HepG2 (cell line): ENCODE results near the gene PRPS1L1. TPM values are rescaled to one million over a fixed set of nuclear protein-coding genes. Genes with fewer than 3 reads are reported as not detected.

Source experiments
- ATAC-seq: fragments of 200-7000 bp; cut with Tn5 transposase; 3 replicates; pipeline ENCODE4 v1.9.1; 2020; ENCODE audit warnings: mild to moderate bottlenecking, moderate library complexity
- BruUV-seq: library from RNA; stranded (reverse); fragments of 400-500 nt; replicated peaks from 2 replicates; lab custom pipeline; 2021; lab: Mats Ljungman, UMichigan
- CTCF ChIA-PET: fragments of 300-600 bp; formaldehyde crosslinking; extraction: SDS; loops from one replicate; lab custom pipeline; 2021; ENCODE audit warnings: low total read pairs, inconsistent platforms, low intra/inter-chr PET ratio; lab: Yijun Ruan, JAX
- POLR2A ChIA-PET: fragments of 350-600 bp; sonication (Branson Sonifier 250); formaldehyde crosslinking; loops from one replicate; lab custom pipeline; 2020; ENCODE audit warnings: antibody characterized with exemption, inconsistent platforms; lab: Yijun Ruan, JAX
- DNase-seq: peaks from one replicate; pipeline ENCODE4 v3.0.0-alpha.2; 2015; ENCODE audit warnings: low spot score
- FAIRE-seq: peaks from 3 replicates; lab custom pipeline; 2011; peaks lifted over from hg19 to GRCh38; lab: Jason Lieb, UNC
- H2AFZ ChIP-seq: one replicate; pipeline ENCODE4 v1.6.1; 2011; ENCODE audit warnings: low read length, inconsistent platforms
- H3K27ac ChIP-seq: fragments of 300-600 bp; 3 replicates; pipeline ENCODE4 v1.8.0; 2011; ENCODE audit warnings: mixed run types, mild to moderate bottlenecking, mixed read lengths, low read length, inconsistent platforms; ENCODE audit not compliant: insufficient read depth; ENCODE audit errors: extremely low read length
- H3K27me3 ChIP-seq, 2 experiments: fragments of 200-600 bp in 1 of 2; 2 replicates in 1 of 2; 3 replicates in 1 of 2; pipeline versions ENCODE4 v1.6.0 to v1.8.0; 2011; ENCODE audit warnings: low read length in 2 of 2, mild to moderate bottlenecking in 2 of 2, moderate library complexity in 2 of 2, inconsistent platforms in 1 of 2; ENCODE audit not compliant: insufficient read depth in 2 of 2, control insufficient read depth in 1 of 2
- H3K36me3 ChIP-seq, 2 experiments: fragments of 200-600 bp in 1 of 2; replicated peaks in 1 of 2; 2 replicates in 1 of 2; 3 replicates in 1 of 2; pipeline versions ENCODE4 v1.5.1 to v1.8.0; 2011; ENCODE audit warnings: low read length in 2 of 2, inconsistent platforms in 1 of 2; ENCODE audit not compliant: insufficient read depth in 2 of 2, control insufficient read depth in 1 of 2
- H3K4me1 ChIP-seq: 2 replicates; pipeline ENCODE4 v1.5.1; 2012; ENCODE audit warnings: low read length, inconsistent platforms; ENCODE audit not compliant: insufficient read depth
- H3K4me2 ChIP-seq: 2 replicates; pipeline ENCODE4 v1.6.0; 2011; ENCODE audit warnings: low read depth, low read length, inconsistent platforms
- H3K4me3 ChIP-seq, 3 experiments: fragments of 200-600 bp in 1 of 3; sonication (generic), shearing (Covaris generic) in 1 of 3; replicated peaks in 1 of 3; 2 replicates each; pipeline ENCODE4 v1.5.1; 2011 to 2016; ENCODE audit warnings: low read length in 3 of 3, inconsistent platforms in 2 of 3, low read depth in 2 of 3, mild to moderate bottlenecking in 2 of 3, control low read depth in 1 of 3, mixed read lengths in 1 of 3; ENCODE audit not compliant: insufficient read depth in 1 of 3
- H3K79me2 ChIP-seq: one replicate; pipeline ENCODE4 v1.6.1; 2011; ENCODE audit warnings: low read length, inconsistent platforms; ENCODE audit not compliant: insufficient read depth
- H3K9ac ChIP-seq: 2 replicates; pipeline ENCODE4 v1.6.0; 2011; ENCODE audit warnings: mild to moderate bottlenecking, low read depth, low read length, inconsistent platforms; ENCODE audit not compliant: insufficient read depth
- H3K9me3 ChIP-seq: 2 replicates; pipeline ENCODE4 v1.5.1; 2012; ENCODE audit warnings: mild to moderate bottlenecking, low read length
- H4K20me1 ChIP-seq: 2 replicates; pipeline ENCODE4 v1.6.0; 2011; ENCODE audit warnings: inconsistent platforms, mild to moderate bottlenecking, low read length, moderate library complexity; ENCODE audit not compliant: insufficient read depth
- CHD2 ChIP-seq: IDR thresholded peaks from 2 replicates; pipeline ENCODE4 v1.6.1; 2011; ENCODE audit warnings: low read depth, low read length, improper control_type of control experiment
- GZF1 ChIP-seq: sonication (generic); formaldehyde crosslinking; IDR thresholded peaks from 2 replicates; pipeline ENCODE4 v1.5.1; 2020; ENCODE audit warnings: mild to moderate bottlenecking, missing genetic modification reagents
- IKZF1 ChIP-seq: fragments of 450-650 bp; IDR thresholded peaks from 2 replicates; pipeline ENCODE4 v1.7.1; 2016
- KDM6A ChIP-seq: IDR thresholded peaks from 2 replicates; pipeline ENCODE4 v1.6.1; 2016; ENCODE audit warnings: low read depth
- NFYC ChIP-seq: IDR thresholded peaks from 2 replicates; pipeline ENCODE4 v1.6.1; 2016; ENCODE audit warnings: missing genetic modification reagents, missing compliant biosample characterization
- RBFOX2 ChIP-seq: fragments of 200-400 bp; formaldehyde crosslinking; IDR thresholded peaks from 2 replicates; pipeline ENCODE4 v1.6.1; 2017; ENCODE audit warnings: low read depth, mild to moderate bottlenecking, low read length
- ZNF513 ChIP-seq: sonication (generic); formaldehyde crosslinking; conservative IDR thresholded peaks from 2 replicates; pipeline ENCODE4 v1.5.0; 2020; ENCODE audit warnings: missing genetic modification reagents
- WGBS: methylation state at CpG from one replicate; pipeline ENCODE4 v1.1.6; 2017; ENCODE audit warnings: low lambda C conversion rate; 5-methylcytosine and 5-hydroxymethylcytosine counted together
- in situ Hi-C: cut with HindIII; loops from 2 replicates; pipeline ENCODE4 v1.10.0; 2017; ENCODE audit warnings: low pct_unique_long_range_greater_than_20kb; ENCODE audit not compliant: extremely low pct_ligation_motif_present
- intact Hi-C: fragments of 100-400 bp; cut with micrococcal nuclease; formaldehyde crosslinking; loops from one replicate; pipeline ENCODE4 v1.10.0; 2022; ENCODE audit not compliant: unreplicated experiment
- polyA plus RNA-seq, 8 experiments: library from polyadenylated mRNA; depleted of rRNA in 3 of 8; stranded (reverse) in 7 of 8; unstranded in 1 of 8; fragments of >200 nt; fragmentation: Illumina TruSeq in 4 of 8; extraction: Trizol in 4 of 8; gene quantifications; 2 replicates each; pipeline versions ENCODE4 v1.2.1 to v1.2.3, GENCODE V29; 2011 to 2016; ENCODE audit warnings: low read depth in 4 of 8, missing spikeins in 1 of 8, mixed read lengths in 1 of 8; ENCODE audit not compliant: insufficient read depth in 1 of 8
- total RNA-seq, 5 experiments: library from RNA; depleted of rRNA; stranded (reverse); fragments of >200 nt; fragmentation: Illumina TruSeq; extraction: Trizol; gene quantifications; 2 replicates each; pipeline ENCODE4 v1.2.3, GENCODE V29; 2016; ENCODE audit warnings: low read depth in 1 of 5
- TF ChIP-seq, protein P1 (sequence below): sonication (generic); formaldehyde crosslinking; IDR thresholded peaks from 2 replicates; pipeline ENCODE4 v1.4.0; 2020; ENCODE audit warnings: missing genetic modification reagents, borderline replicate concordance
- TF ChIP-seq, protein P2 (sequence below): sonication (generic); formaldehyde crosslinking; IDR thresholded peaks from 2 replicates; pipeline ENCODE4 v1.4.0; 2020; ENCODE audit warnings: missing genetic modification reagents, mild to moderate bottlenecking, borderline replicate concordance
- TF ChIP-seq, protein P3 (sequence below): sonication (generic); formaldehyde crosslinking; IDR thresholded peaks from 2 replicates; pipeline ENCODE4 v1.8.0; 2022; ENCODE audit warnings: low read depth, missing genetic modification reagents

PRPS1L1 gene
- total and polyA plus RNA-seq, 2 of the 13 experiments (the other 11 are each of a cell fraction or from before 2014, with no cell fraction given), result not detected

- ATAC-seq, result no peak
- no peaks in the 10 kb centered on the region for H3K4me1 ChIP-seq
- H3K4me3 ChIP-seq, result no peak overlapping the region
- H3K36me3 ChIP-seq, result no peaks in the 10 kb centered on the region
- no peak overlapping the region for H3K4me2 ChIP-seq
- TF ChIP-seq IKZF1 (no peak), NFYC (CRISPR knock-in tag) (no peak), RBFOX2 (no peak), KDM6A (no peak), ZNF513 (CRISPR knock-in tag) (no peak), CHD2 (no peak), GZF1 (CRISPR knock-in tag) (no peak)
- TF ChIP-seq, protein P1, sequence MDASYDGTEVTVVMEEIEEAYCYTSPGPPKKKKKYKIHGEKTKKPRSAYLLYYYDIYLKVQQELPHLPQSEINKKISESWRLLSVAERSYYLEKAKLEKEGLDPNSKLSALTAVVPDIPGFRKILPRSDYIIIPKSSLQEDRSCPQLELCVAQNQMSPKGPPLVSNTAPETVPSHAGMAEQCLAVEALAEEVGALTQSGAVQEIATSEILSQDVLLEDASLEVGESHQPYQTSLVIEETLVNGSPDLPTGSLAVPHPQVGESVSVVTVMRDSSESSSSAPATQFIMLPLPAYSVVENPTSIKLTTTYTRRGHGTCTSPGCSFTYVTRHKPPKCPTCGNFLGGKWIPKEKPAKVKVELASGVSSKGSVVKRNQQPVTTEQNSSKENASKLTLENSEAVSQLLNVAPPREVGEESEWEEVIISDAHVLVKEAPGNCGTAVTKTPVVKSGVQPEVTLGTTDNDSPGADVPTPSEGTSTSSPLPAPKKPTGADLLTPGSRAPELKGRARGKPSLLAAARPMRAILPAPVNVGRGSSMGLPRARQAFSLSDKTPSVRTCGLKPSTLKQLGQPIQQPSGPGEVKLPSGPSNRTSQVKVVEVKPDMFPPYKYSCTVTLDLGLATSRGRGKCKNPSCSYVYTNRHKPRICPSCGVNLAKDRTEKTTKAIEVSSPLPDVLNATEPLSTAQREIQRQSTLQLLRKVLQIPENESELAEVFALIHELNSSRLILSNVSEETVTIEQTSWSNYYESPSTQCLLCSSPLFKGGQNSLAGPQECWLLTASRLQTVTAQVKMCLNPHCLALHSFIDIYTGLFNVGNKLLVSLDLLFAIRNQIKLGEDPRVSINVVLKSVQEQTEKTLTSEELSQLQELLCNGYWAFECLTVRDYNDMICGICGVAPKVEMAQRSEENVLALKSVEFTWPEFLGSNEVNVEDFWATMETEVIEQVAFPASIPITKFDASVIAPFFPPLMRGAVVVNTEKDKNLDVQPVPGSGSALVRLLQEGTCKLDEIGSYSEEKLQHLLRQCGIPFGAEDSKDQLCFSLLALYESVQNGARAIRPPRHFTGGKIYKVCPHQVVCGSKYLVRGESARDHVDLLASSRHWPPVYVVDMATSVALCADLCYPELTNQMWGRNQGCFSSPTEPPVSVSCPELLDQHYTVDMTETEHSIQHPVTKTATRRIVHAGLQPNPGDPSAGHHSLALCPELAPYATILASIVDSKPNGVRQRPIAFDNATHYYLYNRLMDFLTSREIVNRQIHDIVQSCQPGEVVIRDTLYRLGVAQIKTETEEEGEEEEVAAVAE (CRISPR knock-in tag), result no peak
- TF ChIP-seq, protein P2, sequence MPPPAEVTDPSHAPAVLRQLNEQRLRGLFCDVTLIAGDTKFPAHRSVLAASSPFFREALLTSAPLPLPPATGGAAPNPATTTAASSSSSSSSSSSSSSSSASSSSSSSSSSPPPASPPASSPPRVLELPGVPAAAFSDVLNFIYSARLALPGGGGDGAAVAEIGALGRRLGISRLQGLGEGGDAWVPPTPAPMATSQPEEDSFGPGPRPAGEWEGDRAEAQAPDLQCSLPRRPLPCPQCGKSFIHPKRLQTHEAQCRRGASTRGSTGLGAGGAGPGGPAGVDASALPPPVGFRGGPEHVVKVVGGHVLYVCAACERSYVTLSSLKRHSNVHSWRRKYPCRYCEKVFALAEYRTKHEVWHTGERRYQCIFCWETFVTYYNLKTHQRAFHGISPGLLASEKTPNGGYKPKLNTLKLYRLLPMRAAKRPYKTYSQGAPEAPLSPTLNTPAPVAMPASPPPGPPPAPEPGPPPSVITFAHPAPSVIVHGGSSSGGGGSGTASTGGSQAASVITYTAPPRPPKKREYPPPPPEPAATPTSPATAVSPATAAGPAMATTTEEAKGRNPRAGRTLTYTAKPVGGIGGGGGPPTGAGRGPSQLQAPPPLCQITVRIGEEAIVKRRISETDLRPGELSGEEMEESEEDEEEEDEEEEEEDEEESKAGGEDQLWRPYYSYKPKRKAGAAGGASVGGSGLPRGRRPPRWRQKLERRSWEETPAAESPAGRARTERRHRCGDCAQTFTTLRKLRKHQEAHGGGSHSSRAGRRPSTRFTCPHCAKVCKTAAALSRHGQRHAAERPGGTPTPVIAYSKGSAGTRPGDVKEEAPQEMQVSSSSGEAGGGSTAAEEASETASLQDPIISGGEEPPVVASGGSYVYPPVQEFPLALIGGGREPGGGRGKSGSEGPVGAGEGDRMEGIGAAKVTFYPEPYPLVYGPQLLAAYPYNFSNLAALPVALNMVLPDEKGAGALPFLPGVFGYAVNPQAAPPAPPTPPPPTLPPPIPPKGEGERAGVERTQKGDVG (CRISPR knock-in tag), result no peak
- TF ChIP-seq, protein P3, sequence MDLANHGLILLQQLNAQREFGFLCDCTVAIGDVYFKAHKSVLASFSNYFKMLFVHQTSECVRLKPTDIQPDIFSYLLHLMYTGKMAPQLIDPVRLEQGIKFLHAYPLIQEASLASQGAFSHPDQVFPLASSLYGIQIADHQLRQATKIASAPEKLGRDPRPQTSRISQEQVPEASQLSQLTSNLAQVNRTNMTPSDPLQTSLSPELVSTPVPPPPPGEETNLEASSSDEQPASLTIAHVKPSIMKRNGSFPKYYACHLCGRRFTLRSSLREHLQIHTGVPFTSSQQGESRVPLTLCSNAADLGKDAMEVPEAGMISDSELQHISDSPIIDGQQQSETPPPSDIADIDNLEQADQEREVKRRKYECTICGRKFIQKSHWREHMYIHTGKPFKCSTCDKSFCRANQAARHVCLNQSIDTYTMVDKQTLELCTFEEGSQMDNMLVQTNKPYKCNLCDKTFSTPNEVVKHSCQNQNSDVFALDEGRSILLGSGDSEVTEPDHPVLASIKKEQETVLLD, result no peak
- H3K9me3 ChIP-seq, result no peaks in the 10 kb centered on the region
- in situ Hi-C loops (no loop called here), intact Hi-C loops (no loop called here)
- no peak for FAIRE-seq
- DNase-seq, result no peak
- no peaks in the 10 kb centered on the region for H4K20me1 ChIP-seq
- CTCF ChIA-PET, result no interaction called here
- no peak overlapping the region for H2AFZ ChIP-seq
- BruUV-seq, result no TSS peak
- POLR2A ChIA-PET, result no interaction called here
- no peak overlapping the region for H3K9ac ChIP-seq
- WGBS, result 35% methylated on average over 4 of the region's 4 CpGs
- H3K79me2 ChIP-seq, result no peaks in the 10 kb centered on the region
- H3K27me3 ChIP-seq, result no peaks in the 10 kb centered on the region
- H3K27ac ChIP-seq, result no peak overlapping the region
These were observed 31.5 kb upstream of the PRPS1L1 start for GRCh38 chr7:18059171-18059570.
